K562 (cell line): ENCODE measurements around the gene TOMM22. TPM values are rescaled to one million over a fixed set of nuclear protein-coding genes. Genes with fewer than 3 reads are reported as not detected.

Experiments
- ATAC-seq: fragments of 200-7000 bp; cut with Tn5 transposase; 3 replicates; pipeline ENCODE4 v1.9.1; 2020; ENCODE audit warnings: moderate library complexity
- Bru-seq: library from RNA; stranded (reverse); fragments of 400-500 nt; gene quantifications from one replicate; lab custom pipeline; 2021; lab: Mats Ljungman, UMichigan
- BruChase-seq, 2 experiments: library from RNA; stranded (reverse); fragments of 400-500 nt; gene quantifications; one replicate each; lab custom pipeline; 2021; lab: Mats Ljungman, UMichigan
- BruUV-seq: library from RNA; stranded (reverse); fragments of 400-500 nt; replicated peaks from 2 replicates; lab custom pipeline; 2021; lab: Mats Ljungman, UMichigan
- CTCF ChIA-PET: fragments of 300-600 bp; formaldehyde crosslinking; extraction: SDS; loops from one replicate; lab custom pipeline; 2021; ENCODE audit warnings: low intra/inter-chr PET ratio; lab: Yijun Ruan, JAX
- POLR2A ChIA-PET: fragments of 300-600, 350-650 bp; sonication (Branson Sonifier 250); formaldehyde crosslinking; extraction: SDS; loops from one replicate; lab custom pipeline; 2021; ENCODE audit warnings: antibody characterized with exemption, inconsistent platforms; lab: Yijun Ruan, JAX
- DNase-seq, 4 experiments: peaks; one replicate each; pipeline versions ENCODE4 v3.0.0 to v3.0.0-alpha.2; 2011 to 2018; ENCODE audit warnings: low spot score in 3 of 4, mixed read lengths in 3 of 4; ENCODE audit errors: extremely low read depth in 1 of 4
- FAIRE-seq: peaks from 2 replicates; lab custom pipeline; 2011; peaks lifted over from hg19 to GRCh38; lab: Jason Lieb, UNC
- H2AFZ ChIP-seq: 2 replicates; pipeline ENCODE4 v1.6.0; 2011; ENCODE audit warnings: low read depth, low read length, control low read depth, inconsistent platforms
- H3K27ac ChIP-seq: fragments of 200-600 bp; 3 replicates; pipeline ENCODE4 v1.8.0; 2011; ENCODE audit warnings: low read depth, mild to moderate bottlenecking, control low read depth, inconsistent platforms, low read length, moderate library complexity, mixed read lengths; ENCODE audit errors: extremely low read depth
- H3K27me3 ChIP-seq, 2 experiments: fragments of 300-600 bp in 1 of 2; 2 replicates in 1 of 2; 3 replicates in 1 of 2; pipeline versions ENCODE4 v1.6.0 to v1.8.0; 2011; ENCODE audit warnings: inconsistent platforms in 2 of 2, low read length in 2 of 2, mild to moderate bottlenecking in 1 of 2, mixed read lengths in 1 of 2, moderate library complexity in 1 of 2; ENCODE audit not compliant: control insufficient read depth in 2 of 2, insufficient read depth in 2 of 2
- H3K36me3 ChIP-seq: fragments of 300-600 bp; 3 replicates; pipeline ENCODE4 v1.8.0; 2011; ENCODE audit warnings: mild to moderate bottlenecking, low read length, inconsistent platforms; ENCODE audit not compliant: control insufficient read depth, insufficient read depth
- H3K4me1 ChIP-seq, 2 experiments: fragments of 200-600 bp in 1 of 2; replicated peaks in 1 of 2; 2 replicates in 1 of 2; 3 replicates in 1 of 2; pipeline versions ENCODE4 v1.5.1 to v1.8.0; 2011; ENCODE audit warnings: inconsistent platforms in 2 of 2, low read length in 2 of 2, mild to moderate bottlenecking in 1 of 2, mixed read lengths in 1 of 2, moderate library complexity in 1 of 2; ENCODE audit not compliant: control insufficient read depth in 2 of 2, insufficient read depth in 2 of 2
- H3K4me2 ChIP-seq: 2 replicates; pipeline ENCODE4 v1.6.1; 2011; ENCODE audit warnings: low read length, control low read depth, inconsistent platforms, mixed read lengths; ENCODE audit not compliant: insufficient read depth
- H3K4me3 ChIP-seq: fragments of 200-600 bp; sonication (generic), shearing (Covaris generic); 2 replicates; pipeline ENCODE4 v1.5.1; 2016; ENCODE audit warnings: control low read depth, inconsistent platforms
- H3K79me2 ChIP-seq: fragments of 200-600 bp; 3 replicates; pipeline ENCODE4 v1.8.0; 2011; ENCODE audit warnings: low read length, inconsistent platforms; ENCODE audit not compliant: control insufficient read depth, insufficient read depth
- H3K9ac ChIP-seq, 2 experiments: 2 replicates each; pipeline versions ENCODE4 v1.6.0 to v1.6.1; 2011; ENCODE audit warnings: low read depth in 2 of 2, low read length in 2 of 2, control low read depth in 1 of 2, inconsistent platforms in 1 of 2, mild to moderate bottlenecking in 1 of 2, mixed read lengths in 1 of 2; ENCODE audit not compliant: insufficient read depth in 1 of 2
- H3K9me1 ChIP-seq: one replicate; pipeline ENCODE4 v1.6.0; 2011; ENCODE audit warnings: inconsistent platforms, mild to moderate bottlenecking, low read length, moderate library complexity; ENCODE audit not compliant: control insufficient read depth, insufficient read depth
- H3K9me3 ChIP-seq: replicated peaks from 2 replicates; pipeline ENCODE4 v1.5.1; 2011; ENCODE audit warnings: low read depth, low read length, inconsistent platforms; ENCODE audit not compliant: control insufficient read depth, insufficient read depth
- H4K20me1 ChIP-seq: replicated peaks from 2 replicates; pipeline ENCODE4 v1.6.1; 2011; ENCODE audit warnings: low read length, inconsistent platforms, mixed read lengths; ENCODE audit not compliant: control insufficient read depth, insufficient read depth
- ETV6 ChIP-seq, 3 experiments: fragments of 150-350 bp in 1 of 3; sonication (generic) in 1 of 3; formaldehyde crosslinking in 1 of 3; IDR thresholded peaks; 2 replicates each; pipeline versions ENCODE4 v1.6.1 to v1.8.0; 2014 to 2022; ENCODE audit warnings: borderline replicate concordance in 2 of 3, low read depth in 2 of 3, antibody characterized with exemption in 1 of 3, low read length in 1 of 3, mild to moderate bottlenecking in 1 of 3, missing genetic modification reagents in 1 of 3
- LEF1 ChIP-seq: fragments of 450-650 bp; IDR thresholded peaks from 2 replicates; pipeline ENCODE4 v1.6.1; 2016; ENCODE audit warnings: mild to moderate bottlenecking
- POLR3A ChIP-seq: IDR thresholded peaks from 2 replicates; pipeline ENCODE4 v1.6.1; 2011; ENCODE audit warnings: borderline replicate concordance, mild to moderate bottlenecking, moderate library complexity; ENCODE audit not compliant: insufficient read length, insufficient read depth; ENCODE audit errors: extremely low read depth
- RBM34 ChIP-seq: fragments of 200-400 bp; formaldehyde crosslinking; IDR thresholded peaks from 2 replicates; pipeline ENCODE4 v1.6.1; 2018; ENCODE audit warnings: low read length, borderline replicate concordance; ENCODE audit not compliant: insufficient read depth
- RFX5 ChIP-seq: IDR thresholded peaks from 2 replicates; pipeline ENCODE4 v1.6.1; 2011; ENCODE audit warnings: low read depth, mild to moderate bottlenecking, improper control_type of control experiment, low read length
- STAT5B ChIP-seq: fragments of 250-450 bp; sonication (Bioruptor Pico); IDR thresholded peaks from 2 replicates; pipeline ENCODE4 v1.8.0; 2021; ENCODE audit warnings: mild to moderate bottlenecking, inconsistent platforms
- TOE1 ChIP-seq, 2 experiments: fragments of 450-650 bp in 1 of 2; sonication (generic) in 1 of 2; formaldehyde crosslinking in 1 of 2; IDR thresholded peaks; 2 replicates each; pipeline versions ENCODE4 v1.7.1 to v1.8.0; 2016 to 2022; ENCODE audit warnings: borderline replicate concordance in 2 of 2, mild to moderate bottlenecking in 2 of 2, antibody characterized with exemption in 1 of 2, inconsistent platforms in 1 of 2, low read depth in 1 of 2, missing genetic modification reagents in 1 of 2, moderate library complexity in 1 of 2
- U2AF1 ChIP-seq: fragments of 200-400 bp; formaldehyde crosslinking; optimal IDR thresholded peaks from 2 replicates; pipeline ENCODE3; 2017; ENCODE audit warnings: mild to moderate bottlenecking, low read depth, low read length, moderate library complexity
- ZNF398 ChIP-seq: fragments of 250-450 bp; sonication (Bioruptor Pico); IDR thresholded peaks from 2 replicates; pipeline ENCODE4 v1.8.0; 2021; ENCODE audit warnings: moderate library complexity, mild to moderate bottlenecking, inconsistent platforms
- WGBS: fragments of 100-300 bp; shearing (Covaris generic); methylation state at CpG from one replicate; pipeline ENCODE4 v1.1.6; 2016; ENCODE audit warnings: low coverage, mixed read lengths; ENCODE audit not compliant: insufficient coverage; ENCODE audit errors: missing lambda C conversion rate; 5-methylcytosine and 5-hydroxymethylcytosine counted together
- in situ Hi-C: fragments of 300-500 bp; cut with MboI; formaldehyde crosslinking; loops from 4 replicates; pipeline ENCODE4 v1.15.0; 2018; ENCODE audit warnings: inconsistent platforms, mixed read lengths
- intact Hi-C: fragments of 100-400 bp; cut with micrococcal nuclease; formaldehyde crosslinking; loops from 2 replicates; pipeline ENCODE4 v1.14.2; 2022
- long read RNA-seq, 3 experiments: library from polyadenylated mRNA in 2 of 3; library from RNA in 1 of 3; unstranded in 2 of 3; stranded (forward) in 1 of 3; transcript quantifications; one replicate each; pipeline ENCODE4 v2.0.0, GENCODE V29; 2019 to 2022
- polyA minus RNA-seq, 3 experiments: library from RNA; depleted of rRNA, polyadenylated mRNA; stranded (reverse); fragments of >200 nt; gene quantifications; 2 replicates each; pipeline ENCODE4 v1.2.3, GENCODE V29; 2011
- polyA plus RNA-seq, 8 experiments: library from polyadenylated mRNA; depleted of rRNA in 4 of 8; stranded (reverse) in 5 of 8; unstranded in 3 of 8; fragments of >200 nt; fragmentation: Nextera tagmentation in 2 of 8; fragmentation: Illumina TruSeq in 1 of 8; extraction: Ambion mirVana in 2 of 8; extraction: Trizol in 1 of 8; gene quantifications; 2 replicates each; pipeline versions ENCODE4 v1.2.1 to v1.2.3, GENCODE V29; 2011 to 2014; ENCODE audit warnings: inconsistent platforms in 1 of 8, missing spikeins in 1 of 8
- total RNA-seq, 7 experiments: library from RNA; depleted of rRNA in 6 of 7; stranded (reverse); fragments of >200 nt in 6 of 7; fragmentation: Illumina TruSeq in 2 of 7; extraction: Trizol in 2 of 7; gene quantifications; 2 replicates each; pipeline versions ENCODE4 v1.2.1 to v1.2.3, GENCODE V29; 2011 to 2021; ENCODE audit warnings: low replicate concordance in 1 of 7

Gene TOMM22
- 7.9 and 9.6 TPM in 2 replicates for total RNA-seq (2011; cell fraction: chromatin; rRNA removed; ENCODE audit: low replicate concordance)
- total RNA-seq (2011; cell fraction: nucleolus; rRNA removed) = 13.2 and 14.2 TPM in 2 replicates
- 17.9 and 24.1 TPM in 2 replicates for total RNA-seq (2011; cell fraction: nucleoplasm; rRNA removed)
- total RNA-seq (2014; rRNA removed) (73.8 and 92.1 TPM in 2 replicates), total RNA-seq (2014; rRNA removed; fragmentation: Illumina TruSeq; extraction: Trizol) (78.6 and 87.9 TPM in 2 replicates), total RNA-seq (2015; rRNA removed; fragmentation: Illumina TruSeq; extraction: Trizol) (76.2 and 82.8 TPM in 2 replicates), total RNA-seq (2021) (101 and 108 TPM in 2 replicates), polyA plus RNA-seq (2011; rRNA removed) (46.9 and 49.6 TPM in 2 replicates), polyA plus RNA-seq (2014; fragmentation: Illumina TruSeq; extraction: Trizol) (97.6 and 101 TPM in 2 replicates), polyA plus RNA-seq (2014; fragmentation: Nextera tagmentation; extraction: Ambion mirVana) (10 to 100 TPM; 25.8 to 36.3 TPM), polyA plus RNA-seq (2014; rRNA removed) (58.3 and 59.8 TPM in 2 replicates), polyA minus RNA-seq (2011; rRNA and poly(A)+ RNA removed) (32.7 and 35.9 TPM in 2 replicates), Bru-seq, nascent RNA (percentile 96 among the genes with signal in this experiment), BruChase-seq, experiment 1, labeled RNA remaining after a 2-hour chase (percentile 91 among the genes with signal in this experiment), BruChase-seq, experiment 2, labeled RNA remaining after a 6-hour chase (percentile 94 among the genes with signal in this experiment)
- 26.6 and 63.0 TPM in 2 replicates for polyA plus RNA-seq (2011; cell fraction: cytosol; rRNA removed)
- 11.8 and 22.9 TPM in 2 replicates for polyA plus RNA-seq (2011; cell fraction: nucleus; rRNA removed)
- polyA plus RNA-seq (2012) = 35.2 and 85.7 TPM in 2 replicates
- 19.9 and 33.9 TPM in 2 replicates for polyA minus RNA-seq (2011; cell fraction: cytosol; rRNA and poly(A)+ RNA removed)
- polyA minus RNA-seq (2011; cell fraction: nucleus; rRNA and poly(A)+ RNA removed) = 4.8 and 9.8 TPM in 2 replicates
- long read RNA-seq, experiment 1, transcript TOMM22-201 (4 exons, 2,040 nt) = major isoform, 151 of 332 reads
- long read RNA-seq, experiment 1, transcript TOMM22-202 (3 exons, 782 nt) = minor isoform, 5 of 332 reads
- long read RNA-seq, experiment 1, partial matches to known transcripts = 0 of 332 reads
- long read RNA-seq, experiment 1, other reads (novel, unspliced or antisense) = 176 of 332 reads
- long read RNA-seq, experiment 2, transcript TOMM22-201 (4 exons, 2,040 nt) = major isoform, 123 of 156 reads
- long read RNA-seq, experiment 2, partial matches to known transcripts = 28 of 156 reads
- long read RNA-seq, experiment 2, other reads (novel, unspliced or antisense) = 2 of 156 reads
- long read RNA-seq, experiment 3, transcript TOMM22-201 (4 exons, 2,040 nt) = major isoform, 152 of 171 reads
- long read RNA-seq, experiment 3, partial matches to known transcripts = 17 of 171 reads
- long read RNA-seq, experiment 3, other reads (novel, unspliced or antisense) = 2 of 171 reads

- in situ Hi-C loops = no loop called here
- ATAC-seq (peak; percentile 99), DNase-seq (peak; percentile 81 to 89 (median 84)), FAIRE-seq (peak; percentile 62)
- Histone ChIP-seq H4K20me1 (no peaks in the 10 kb centered on the region), H2AFZ (peak within 1 kb of the TSS; percentile 94), H3K4me2 (peak within 1 kb of the TSS; percentile 95), H3K9ac (peak within 1 kb of the TSS; percentile 81 to 97), H3K79me2 (peaks cover 19% of the 10 kb centered on the region), H3K36me3 (peaks cover 41% of the 10 kb centered on the region; the same call in 2 of the 3 replicates), H3K27me3 (no peaks in the 10 kb centered on the region), H3K9me3 (0 out of 2 replicates have a peak, but pooled peaks cover 1% of the 10 kb centered on the region), H3K4me3 (peak within 1 kb of the TSS; percentile 89), H3K9me1 (no peaks in the 10 kb centered on the region), H3K27ac (peak within 1 kb of the TSS; percentile 73), H3K4me1 (peaks cover 4 to 13% of the 10 kb centered on the region in 2 experiments; a peak in 4 of 5 replicates)
- POLR2A ChIA-PET = interaction anchor here (0.6 to 1.7 kb wide), 18 partner anchors 9 to 604 kb away, joined by 3 to 12 read pairs (median 4); partner anchors contain the start of gene GTPBP1
- intact Hi-C loops = no loop called here
- BruUV-seq = no TSS peak
- under 1% methylated on average over 45 of the region's 60 CpGs for WGBS
- CTCF ChIA-PET = no interaction called here
- peak; percentile 87 for TF ChIP-seq LEF1
- TF ChIP-seq POLR3A = no peak
- no peak for TF ChIP-seq RFX5
- TF ChIP-seq ETV6 (IDR thresholded peaks at IDR 0.05; ENCODE audit: borderline replicate concordance in 1 of 2, low read depth in 2 of 2, low read length in 1 of 2) = no peak
- TF ChIP-seq ETV6 (CRISPR knock-in tag; IDR thresholded peaks at IDR 0.05; ENCODE audit: borderline replicate concordance) = no peak
- TF ChIP-seq RBM34 = no peak
- TF ChIP-seq STAT5B (CRISPR knock-in tag) = no peak
- TF ChIP-seq ZNF398 (CRISPR knock-in tag) = no peak
- peak; percentile 69 for TF ChIP-seq TOE1 (IDR thresholded peaks at IDR 0.05; ENCODE audit: borderline replicate concordance)
- TF ChIP-seq TOE1 (CRISPR knock-in tag; IDR thresholded peaks at IDR 0.05; ENCODE audit: borderline replicate concordance, low read depth) = no peak
- TF ChIP-seq U2AF1 = no peak
These were observed at the start of gene TOMM22 for GRCh38 chr22:38681582-38682335. Gene TOMM22, plus strand, starts transcription at chr22:38681957. Its CDS starts 22 bp downstream, at chr22:38681979.
